ENCODE data around the gene ASCC3.
"Not testable (repeated sequence)": the region's sequence is repeated elsewhere in the genome, so short reads cannot be mapped to it uniquely, and the experiment has no call there.

ASCC3 gene

DNA sequence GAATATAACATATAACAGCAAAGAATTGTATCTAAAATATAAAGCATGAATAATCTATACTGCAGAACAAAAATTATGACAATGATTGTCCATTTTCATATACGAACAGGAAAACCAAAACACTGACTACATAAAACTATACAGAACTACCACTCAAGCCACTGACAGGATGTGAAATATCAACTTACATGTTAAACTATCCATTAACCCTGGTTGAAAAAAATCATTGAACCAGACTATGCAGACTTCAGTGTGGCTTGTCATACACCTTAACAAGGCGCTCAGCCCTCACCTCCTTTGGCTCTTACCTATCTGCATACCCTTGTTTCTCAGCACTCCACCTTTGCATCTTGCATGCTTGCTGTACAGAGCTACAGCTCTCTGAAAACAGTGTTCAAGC lies 34.9 kb downstream of the ASCC3 start:
- Histone ChIP-seq H2AFZ (no peak overlapping the region), H3K9ac (no peak overlapping the region), H3K27me3 (ENCODE audit: control insufficient read depth, insufficient read depth, low read length) (no peaks in the 10 kb centered on the region), H3K4me2 (ENCODE audit: low read length) (no peak overlapping the region), H3K79me2 (no peaks in the 10 kb centered on the region), H3K4me3 (ENCODE audit: low read depth, low read length) (no peak overlapping the region), H3K27ac (no peak overlapping the region), H3K9me3 (ENCODE audit: control insufficient read depth, low read length) (no peaks in the 10 kb centered on the region), H3K36me3 (ENCODE audit: control insufficient read depth, insufficient read depth, low read length) (no peaks in the 10 kb centered on the region), H3K4me1 (no peaks in the 10 kb centered on the region)
- TF ChIP-seq, protein P1, sequence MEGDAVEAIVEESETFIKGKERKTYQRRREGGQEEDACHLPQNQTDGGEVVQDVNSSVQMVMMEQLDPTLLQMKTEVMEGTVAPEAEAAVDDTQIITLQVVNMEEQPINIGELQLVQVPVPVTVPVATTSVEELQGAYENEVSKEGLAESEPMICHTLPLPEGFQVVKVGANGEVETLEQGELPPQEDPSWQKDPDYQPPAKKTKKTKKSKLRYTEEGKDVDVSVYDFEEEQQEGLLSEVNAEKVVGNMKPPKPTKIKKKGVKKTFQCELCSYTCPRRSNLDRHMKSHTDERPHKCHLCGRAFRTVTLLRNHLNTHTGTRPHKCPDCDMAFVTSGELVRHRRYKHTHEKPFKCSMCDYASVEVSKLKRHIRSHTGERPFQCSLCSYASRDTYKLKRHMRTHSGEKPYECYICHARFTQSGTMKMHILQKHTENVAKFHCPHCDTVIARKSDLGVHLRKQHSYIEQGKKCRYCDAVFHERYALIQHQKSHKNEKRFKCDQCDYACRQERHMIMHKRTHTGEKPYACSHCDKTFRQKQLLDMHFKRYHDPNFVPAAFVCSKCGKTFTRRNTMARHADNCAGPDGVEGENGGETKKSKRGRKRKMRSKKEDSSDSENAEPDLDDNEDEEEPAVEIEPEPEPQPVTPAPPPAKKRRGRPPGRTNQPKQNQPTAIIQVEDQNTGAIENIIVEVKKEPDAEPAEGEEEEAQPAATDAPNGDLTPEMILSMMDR (IDR thresholded peaks at IDR 0.05), result no peak

DNA sequence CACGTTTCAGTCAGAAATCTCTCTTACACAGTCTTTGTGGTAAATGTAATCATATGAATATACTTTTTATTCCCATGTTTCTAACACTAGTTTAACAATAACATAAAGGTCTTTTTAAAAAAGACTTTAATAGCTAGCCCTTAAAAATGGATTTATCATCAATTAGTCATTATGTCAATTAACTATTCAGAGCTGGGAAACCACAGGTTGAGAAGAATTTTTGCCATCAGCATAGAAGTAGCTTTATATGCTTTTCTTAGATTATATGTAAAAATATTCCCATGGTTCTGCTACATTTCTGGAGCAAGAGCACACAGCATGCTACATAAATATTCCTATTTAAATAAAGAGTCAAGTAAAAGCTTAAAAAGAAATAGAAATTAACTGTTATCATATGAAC lies 35.5 kb downstream of the ASCC3 start:
- no peaks in the 10 kb centered on the region for H3K27me3 ChIP-seq (ENCODE audit: control insufficient read depth, insufficient read depth, low read length)
- no peak overlapping the region for H3K9ac ChIP-seq
- no peaks in the 10 kb centered on the region for H3K36me3 ChIP-seq (ENCODE audit: control insufficient read depth, insufficient read depth, low read length)
- TF ChIP-seq, protein P1 (IDR thresholded peaks at IDR 0.05), result no peak
- no peaks in the 10 kb centered on the region for H3K4me1 ChIP-seq
- H3K27ac ChIP-seq, result no peak overlapping the region
- H3K79me2 ChIP-seq, result no peaks in the 10 kb centered on the region
- no peak overlapping the region for H3K4me3 ChIP-seq (ENCODE audit: low read depth, low read length)
- no peaks in the 10 kb centered on the region for H3K9me3 ChIP-seq (ENCODE audit: control insufficient read depth, low read length)
- no peak overlapping the region for H2AFZ ChIP-seq
- no peak overlapping the region for H3K4me2 ChIP-seq (ENCODE audit: low read length)

DNA sequence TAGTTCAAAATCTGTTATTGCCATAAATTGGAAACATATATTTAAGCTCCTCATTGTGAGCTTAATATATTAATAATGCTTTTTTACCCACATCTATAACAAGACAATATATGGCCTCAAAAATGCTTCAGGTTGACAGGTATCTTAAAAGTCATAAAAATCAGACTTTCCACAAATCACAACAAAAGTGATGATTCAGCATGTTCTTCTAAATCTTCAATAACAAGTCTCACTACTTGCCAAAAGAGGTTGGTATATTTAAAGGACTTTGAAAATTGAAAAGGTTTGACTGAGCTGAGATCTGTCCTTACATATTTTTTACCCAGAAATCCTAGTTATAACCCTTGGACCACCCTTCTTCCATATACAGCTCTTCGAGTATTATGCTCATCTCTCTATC lies 41.7 kb downstream of the ASCC3 start:
- H3K4me1 ChIP-seq, result no peaks in the 10 kb centered on the region
- H3K9ac ChIP-seq, result no peak overlapping the region
- H3K9me3 ChIP-seq (ENCODE audit: control insufficient read depth, low read length), result no peaks in the 10 kb centered on the region
- no peaks in the 10 kb centered on the region for H3K27me3 ChIP-seq (ENCODE audit: control insufficient read depth, insufficient read depth, low read length)
- H3K36me3 ChIP-seq (ENCODE audit: control insufficient read depth, insufficient read depth, low read length), result no peaks in the 10 kb centered on the region
- no peak overlapping the region for H3K4me3 ChIP-seq (ENCODE audit: low read depth, low read length)
- H3K4me2 ChIP-seq (ENCODE audit: low read length), result no peak overlapping the region
- H2AFZ ChIP-seq, result no peak overlapping the region
- TF ChIP-seq, protein P1 (IDR thresholded peaks at IDR 0.05), result no peak
- peaks cover 9% of the 10 kb centered on the region for H3K79me2 ChIP-seq
- H3K27ac ChIP-seq, result no peak overlapping the region

DNA sequence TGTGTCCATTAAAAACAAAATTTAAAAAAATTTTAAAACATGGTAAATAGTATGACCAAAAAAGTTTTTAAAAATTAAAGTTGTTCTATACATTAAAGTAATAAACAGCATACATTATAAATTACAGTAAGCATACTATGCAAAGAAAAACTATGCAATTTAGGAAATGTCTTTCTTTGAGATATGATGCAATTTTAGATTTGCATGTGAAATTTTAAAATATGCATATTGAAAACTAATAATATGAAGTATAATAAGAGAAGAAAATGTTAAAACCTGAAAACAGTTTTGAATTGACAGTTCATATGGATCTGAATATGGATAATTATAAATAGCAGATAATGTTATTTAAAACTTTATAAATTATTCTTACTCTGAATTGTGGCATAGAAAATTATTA lies 43.1 kb downstream of the ASCC3 start:
- no peaks in the 10 kb centered on the region for H3K36me3 ChIP-seq (ENCODE audit: control insufficient read depth, insufficient read depth, low read length)
- no peak overlapping the region for H2AFZ ChIP-seq
- H3K4me3 ChIP-seq (ENCODE audit: low read depth, low read length), result no peak overlapping the region
- TF ChIP-seq, protein P1 (IDR thresholded peaks at IDR 0.05), result no peak
- H3K4me1 ChIP-seq, result no peaks in the 10 kb centered on the region
- H3K79me2 ChIP-seq, result peaks cover 9% of the 10 kb centered on the region
- no peaks in the 10 kb centered on the region for H3K9me3 ChIP-seq (ENCODE audit: control insufficient read depth, low read length)
- no peak overlapping the region for H3K4me2 ChIP-seq (ENCODE audit: low read length)
- H3K27ac ChIP-seq, result no peak overlapping the region
- no peaks in the 10 kb centered on the region for H3K27me3 ChIP-seq (ENCODE audit: control insufficient read depth, insufficient read depth, low read length)
- no peak overlapping the region for H3K9ac ChIP-seq

DNA sequence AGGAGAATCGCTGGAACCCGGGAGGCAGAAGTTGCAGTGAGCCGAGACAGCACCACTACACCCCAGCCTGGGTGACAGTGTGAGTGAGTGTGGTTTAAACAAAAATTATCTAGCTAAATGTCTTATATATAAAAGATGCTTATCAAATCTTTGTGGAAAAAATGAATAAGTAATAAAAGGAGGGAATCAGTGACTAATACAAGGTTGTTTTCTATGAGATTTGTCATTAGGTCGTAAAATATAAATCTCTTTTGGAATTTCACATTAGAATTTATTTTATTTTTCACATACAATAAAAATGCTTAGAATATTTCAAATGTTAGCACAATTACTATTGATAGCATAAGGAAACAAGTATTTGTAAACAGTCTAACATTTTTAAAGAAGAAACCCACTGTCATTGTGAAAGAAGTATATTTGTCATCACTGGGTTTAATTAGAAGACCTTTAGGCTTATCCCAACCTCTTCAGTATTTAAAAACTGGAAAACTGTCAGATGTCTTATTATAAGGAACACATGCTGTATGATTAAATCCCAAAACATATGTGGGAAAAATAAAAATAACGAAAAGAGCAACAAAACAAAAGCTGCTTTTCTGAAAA lies 47.1 kb downstream of the ASCC3 start:
- Histone ChIP-seq H3K27me3 (ENCODE audit: control insufficient read depth, insufficient read depth, low read length) (no peaks in the 10 kb centered on the region), H3K4me2 (ENCODE audit: low read length) (no peak overlapping the region), H3K36me3 (ENCODE audit: control insufficient read depth, insufficient read depth, low read length) (no peaks in the 10 kb centered on the region), H3K4me1 (no peaks in the 10 kb centered on the region), H3K27ac (no peak overlapping the region), H3K9me3 (ENCODE audit: control insufficient read depth, low read length) (no peaks in the 10 kb centered on the region), H2AFZ (no peak overlapping the region), H3K9ac (no peak overlapping the region), H3K79me2 (peaks cover 9% of the 10 kb centered on the region), H3K4me3 (ENCODE audit: low read depth, low read length) (no peak overlapping the region)
- TF ChIP-seq, protein P1 (IDR thresholded peaks at IDR 0.05), result no peak

DNA sequence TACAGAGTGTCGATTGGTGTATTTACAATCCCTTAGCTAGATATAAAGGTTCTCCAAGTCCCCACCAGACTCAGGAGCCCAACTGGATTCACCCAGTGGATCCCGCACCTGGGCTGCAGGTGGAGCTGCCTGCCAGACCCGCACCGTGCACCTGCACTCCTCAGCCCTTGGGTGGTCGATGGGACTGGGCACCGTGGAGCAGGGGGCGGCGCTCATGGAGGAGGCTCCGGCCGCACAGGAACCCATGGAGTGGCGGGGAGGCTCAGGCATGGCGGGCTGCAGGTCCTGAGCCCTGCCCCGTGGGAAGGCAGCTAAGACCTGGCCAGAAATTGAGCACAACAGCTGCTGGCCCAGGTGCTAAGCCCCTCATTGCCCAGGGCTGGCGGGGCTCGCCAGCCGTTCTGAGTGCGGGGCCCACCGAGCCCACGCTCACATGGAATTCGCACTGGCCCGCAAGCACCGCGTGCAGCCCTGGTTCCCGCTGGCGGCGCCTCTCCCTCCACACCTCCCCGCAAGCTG lies 52.0 kb downstream of the ASCC3 start:
- not testable (repeated sequence) for H3K4me2 ChIP-seq (ENCODE audit: low read length); H3K4me3 ChIP-seq (ENCODE audit: low read depth, low read length); H3K79me2 ChIP-seq; H3K27me3 ChIP-seq (ENCODE audit: control insufficient read depth, insufficient read depth, low read length); H3K9me3 ChIP-seq (ENCODE audit: control insufficient read depth, low read length); H2AFZ ChIP-seq; H3K27ac ChIP-seq; H3K9ac ChIP-seq; H3K4me1 ChIP-seq; H3K36me3 ChIP-seq (ENCODE audit: control insufficient read depth, insufficient read depth, low read length)
